ENCODE measurements around the gene ADAMTS14.

DNA sequence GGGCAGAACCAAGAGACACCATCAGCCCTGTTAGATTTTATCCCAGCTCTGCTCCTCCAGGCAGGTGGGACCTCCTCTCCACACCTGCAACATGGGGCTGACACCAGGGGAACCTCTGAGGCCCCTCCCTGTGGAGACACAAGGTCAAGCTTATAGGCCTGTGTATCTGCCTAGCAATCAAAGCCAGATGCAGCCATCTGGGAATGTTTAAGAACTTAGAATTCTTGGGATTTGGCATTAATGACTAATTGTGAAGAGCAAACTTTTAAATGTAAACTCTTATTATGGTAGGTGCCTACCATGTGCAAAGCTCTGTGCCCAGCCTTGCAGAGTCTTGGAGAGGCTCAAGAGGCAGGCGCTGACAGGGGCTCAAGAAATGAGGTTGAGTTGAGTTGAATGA is 60.7 kb downstream of the ADAMTS14 start:
- TF ChIP-seq POLR2A (IDR thresholded peaks at IDR 0.05), result no peak
- TF ChIP-seq CTCF (IDR thresholded peaks at IDR 0.05), result no peak
